GM12878 (cell line): ENCODE data around the gene RAB12. TPM values are rescaled to one million over a fixed set of nuclear protein-coding genes. Genes with fewer than 3 reads are reported as not detected.

ENCODE experiments used
- ATAC-seq: fragments of 200-7000 bp; cut with Tn5 transposase; 3 replicates; pipeline ENCODE4 v1.9.1; 2020; ENCODE audit warnings: mild to moderate bottlenecking, moderate library complexity
- BruUV-seq: library from RNA; stranded (reverse); fragments of 400-500 nt; replicated peaks from 2 replicates; lab custom pipeline; 2021; lab: Mats Ljungman, UMichigan
- CTCF ChIA-PET: fragments of 300-600 bp; sonication (Branson Sonifier 250); formaldehyde crosslinking; extraction: SDS; loops from one replicate; lab custom pipeline; 2021; ENCODE audit warnings: inconsistent platforms; lab: Yijun Ruan, JAX
- POLR2A ChIA-PET: fragments of 350-600 bp; formaldehyde crosslinking; extraction: SDS; loops from one replicate; lab custom pipeline; 2021; ENCODE audit warnings: inconsistent platforms; lab: Charles Lee
- RAD21 ChIA-PET: fragments of 300-600 bp; sonication (Branson Sonifier 250); formaldehyde crosslinking; loops from one replicate; lab custom pipeline; 2023; ENCODE audit warnings: antibody characterized with exemption; ENCODE audit not compliant: unreplicated experiment; lab: Charles Lee
- SMC1A ChIA-PET: fragments of 300-600 bp; sonication (Branson Sonifier 250); formaldehyde crosslinking; loops from one replicate; lab custom pipeline; 2023; ENCODE audit not compliant: unreplicated experiment, uncharacterized antibody; lab: Charles Lee
- DNase-seq: peaks from one replicate; pipeline ENCODE4 v3.0.0-alpha.2; 2011; ENCODE audit warnings: low read depth, low spot score
- FAIRE-seq: peaks from 3 replicates; lab custom pipeline; 2011; peaks lifted over from hg19 to GRCh38; lab: Jason Lieb, UNC
- H2AFZ ChIP-seq: 2 replicates; pipeline ENCODE4 v1.6.0; 2011; ENCODE audit warnings: low read depth, low read length, control low read depth; ENCODE audit not compliant: control insufficient read depth
- H3K27ac ChIP-seq: 2 replicates; pipeline ENCODE4 v1.5.1; 2011; ENCODE audit warnings: control low read depth; ENCODE audit not compliant: control insufficient read depth, insufficient read depth
- H3K27me3 ChIP-seq, 2 experiments: replicated peaks in 1 of 2; 2 replicates each; pipeline versions ENCODE4 v1.6.0 to v1.6.1; 2011; ENCODE audit warnings: low read length in 1 of 2; ENCODE audit not compliant: control insufficient read depth in 2 of 2, insufficient read depth in 2 of 2
- H3K36me3 ChIP-seq, 2 experiments: 2 replicates each; pipeline ENCODE4 v1.5.1; 2011; ENCODE audit warnings: low read length in 1 of 2; ENCODE audit not compliant: control insufficient read depth in 2 of 2, insufficient read depth in 2 of 2
- H3K4me1 ChIP-seq: 2 replicates; pipeline ENCODE4 v1.6.1; 2011; ENCODE audit warnings: mild to moderate bottlenecking, low read length, moderate library complexity, mixed read lengths; ENCODE audit not compliant: control insufficient read depth, insufficient read depth
- H3K4me2 ChIP-seq: 2 replicates; pipeline ENCODE4 v1.6.0; 2011; ENCODE audit warnings: control low read depth; ENCODE audit not compliant: control insufficient read depth, insufficient read depth
- H3K4me3 ChIP-seq: fragments of 200-600 bp; sonication (generic); 2 replicates; pipeline ENCODE4 v1.5.1; 2016
- H3K79me2 ChIP-seq: 2 replicates; pipeline ENCODE4 v1.6.0; 2011; ENCODE audit warnings: low read length; ENCODE audit not compliant: control insufficient read depth, insufficient read depth
- H3K9ac ChIP-seq: 2 replicates; pipeline ENCODE4 v1.8.0; 2011; ENCODE audit warnings: low read length, control low read depth, mixed read lengths; ENCODE audit not compliant: control insufficient read depth, insufficient read depth
- H3K9me3 ChIP-seq: replicated peaks from 3 replicates; pipeline ENCODE4 v1.5.1; 2011; ENCODE audit warnings: mild to moderate bottlenecking, low read length; ENCODE audit not compliant: control insufficient read depth, insufficient read depth
- H4K20me1 ChIP-seq: 2 replicates; pipeline ENCODE4 v1.6.0; 2011; ENCODE audit not compliant: control insufficient read depth, insufficient read depth
- FOXK2 ChIP-seq: fragments of 450-650 bp; IDR thresholded peaks from 2 replicates; pipeline ENCODE4 v1.6.1; 2017; ENCODE audit warnings: mild to moderate bottlenecking, moderate library complexity
- MEF2B ChIP-seq: fragments of 450-650 bp; IDR thresholded peaks from 2 replicates; pipeline ENCODE4 v1.6.1; 2018; ENCODE audit warnings: mild to moderate bottlenecking, moderate library complexity; ENCODE audit not compliant: partially characterized antibody, poor library complexity, severe bottlenecking
- NFXL1 ChIP-seq: fragments of 450-650 bp; IDR thresholded peaks from 2 replicates; pipeline ENCODE4 v1.6.1; 2017; ENCODE audit warnings: antibody characterized with exemption, mild to moderate bottlenecking, borderline replicate concordance
- RAD51 ChIP-seq: fragments of 450-650 bp; IDR thresholded peaks from 2 replicates; pipeline ENCODE4 v1.6.1; 2016; ENCODE audit warnings: moderate library complexity, mild to moderate bottlenecking, inconsistent platforms
- SIX5 ChIP-seq: IDR thresholded peaks from 2 replicates; pipeline ENCODE4 v1.6.1; 2011; ENCODE audit warnings: mild to moderate bottlenecking, low read depth, low read length, moderate library complexity; ENCODE audit not compliant: severe bottlenecking
- ZNF217 ChIP-seq: fragments of 450-650 bp; IDR thresholded peaks from 2 replicates; pipeline ENCODE4 v1.6.1; 2017; ENCODE audit warnings: antibody characterized with exemption, mild to moderate bottlenecking
- WGBS: methylation state at CpG from one replicate; pipeline ENCODE4 v1.1.6; 2016; ENCODE audit warnings: low lambda C conversion rate; ENCODE audit not compliant: insufficient replicate concordance, insufficient coverage; ENCODE audit errors: missing lambda C conversion rate; 5-methylcytosine and 5-hydroxymethylcytosine counted together
- in situ Hi-C: fragments of 300-500 bp; cut with MboI; formaldehyde crosslinking; loops from 9 replicates; pipeline ENCODE4 v1.14.3; 2018; ENCODE audit warnings: mixed read lengths
- intact Hi-C: fragments of 100-400 bp; cut with micrococcal nuclease; formaldehyde crosslinking; loops from one replicate; pipeline ENCODE4 v1.14.2; 2022; ENCODE audit not compliant: unreplicated experiment
- polyA plus RNA-seq, 11 experiments: library from polyadenylated mRNA; depleted of rRNA in 4 of 11; unstranded in 6 of 11; stranded (reverse) in 5 of 11; fragments of >200 nt; fragmentation: Nextera tagmentation in 4 of 11; fragmentation: Illumina TruSeq in 1 of 11; extraction: Ambion mirVana in 4 of 11; extraction: Trizol in 1 of 11; gene quantifications; 1 replicate in 1 of 11; 2 replicates in 10 of 11; pipeline versions ENCODE4 v1.2.1 to v1.2.3, GENCODE V29; 2011 to 2016; ENCODE audit warnings: inconsistent platforms in 2 of 11, missing spikeins in 2 of 11, low read depth in 1 of 11
- total RNA-seq, 4 experiments: library from RNA; depleted of rRNA in 3 of 4; stranded (reverse); fragments of >200 nt in 3 of 4; fragmentation: Illumina TruSeq in 1 of 4; extraction: Trizol in 1 of 4; gene quantifications; 2 replicates each; pipeline versions ENCODE4 v1.2.1 to v1.2.3, GENCODE V29; 2013 to 2021
- TF ChIP-seq, protein P1 (sequence below): fragments of 450-650 bp; IDR thresholded peaks from 2 replicates; pipeline ENCODE4 v1.6.1; 2017; ENCODE audit warnings: mild to moderate bottlenecking

Gene RAB12
- total and polyA plus RNA-seq, 10 of the 15 experiments (the other 5 are each of a cell fraction or from before 2014, with no cell fraction given): 0.71 to 29.8 (median 14.0) TPM

GRCh38 chr18:8632386-8632785, 23.1 kb downstream of the RAB12 start:
- in situ Hi-C loops: loop anchor here (25.0 kb wide), 1 partner anchor 1420 kb away; no protein-coding TSS in a partner anchor
- no peak overlapping the region for H2AFZ ChIP-seq
- ChIA-PET CTCF (interaction anchor here (1.1 to 1.2 kb wide), 2 partner anchors 12 to 22 kb away, joined by 3 to 4 read pairs; no protein-coding TSS in a partner anchor), SMC1A (no interaction called here), POLR2A (interaction anchor here (0.8 kb wide), 1 partner anchor 8 kb away, joined by 3 read pairs; no protein-coding TSS in a partner anchor), RAD21 (interaction anchor here (0.7 kb wide), 1 partner anchor 1920 kb away, joined by 3 read pairs; no protein-coding TSS in a partner anchor)
- no peak for FAIRE-seq
- TF ChIP-seq NFXL1 (no peak), MEF2B (no peak), RAD51 (no peak), ZNF217 (no peak), FOXK2 (no peak), SIX5 (no peak)
- TF ChIP-seq, protein P1, sequence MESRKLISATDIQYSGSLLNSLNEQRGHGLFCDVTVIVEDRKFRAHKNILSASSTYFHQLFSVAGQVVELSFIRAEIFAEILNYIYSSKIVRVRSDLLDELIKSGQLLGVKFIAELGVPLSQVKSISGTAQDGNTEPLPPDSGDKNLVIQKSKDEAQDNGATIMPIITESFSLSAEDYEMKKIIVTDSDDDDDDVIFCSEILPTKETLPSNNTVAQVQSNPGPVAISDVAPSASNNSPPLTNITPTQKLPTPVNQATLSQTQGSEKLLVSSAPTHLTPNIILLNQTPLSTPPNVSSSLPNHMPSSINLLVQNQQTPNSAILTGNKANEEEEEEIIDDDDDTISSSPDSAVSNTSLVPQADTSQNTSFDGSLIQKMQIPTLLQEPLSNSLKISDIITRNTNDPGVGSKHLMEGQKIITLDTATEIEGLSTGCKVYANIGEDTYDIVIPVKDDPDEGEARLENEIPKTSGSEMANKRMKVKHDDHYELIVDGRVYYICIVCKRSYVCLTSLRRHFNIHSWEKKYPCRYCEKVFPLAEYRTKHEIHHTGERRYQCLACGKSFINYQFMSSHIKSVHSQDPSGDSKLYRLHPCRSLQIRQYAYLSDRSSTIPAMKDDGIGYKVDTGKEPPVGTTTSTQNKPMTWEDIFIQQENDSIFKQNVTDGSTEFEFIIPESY: no peak
- intact Hi-C loops: loop anchor here (5.0 kb wide), 1 partner anchor 50 kb away; no protein-coding TSS in a partner anchor
- WGBS: 100% methylated on average over 4 of the region's 4 CpGs
- H3K9me3 ChIP-seq: no peaks in the 10 kb centered on the region
- H3K27ac ChIP-seq: no peak overlapping the region
- H3K36me3 ChIP-seq: peaks cover 14 to 41% of the 10 kb centered on the region in 2 experiments
- peaks cover 12% of the 10 kb centered on the region for H3K79me2 ChIP-seq
- no peaks in the 10 kb centered on the region for H3K4me1 ChIP-seq
- H3K27me3 ChIP-seq: no peaks in the 10 kb centered on the region
- H4K20me1 ChIP-seq: peaks cover 2% of the 10 kb centered on the region
- DNase-seq: no peak
- H3K4me2 ChIP-seq: no peak overlapping the region
- H3K9ac ChIP-seq: no peak overlapping the region
- no peak for ATAC-seq
- BruUV-seq: no TSS peak
- no peak overlapping the region for H3K4me3 ChIP-seq
